ENCODE data around the gene RSRC1. TPM values are rescaled to one million over a fixed set of nuclear protein-coding genes. Genes with fewer than 3 reads are reported as not detected.

The RSRC1 gene
- total RNA-seq, 1 experiment from 2014 or later: 35.8 TPM

GRCh38 chr3:158483701-158484235 is 373.9 kb downstream of the RSRC1 start:
- no peaks in the 10 kb centered on the region for H3K36me3 Mint-ChIP-seq (ENCODE audit: insufficient read depth, unreplicated experiment)
- H3K4me1 Mint-ChIP-seq (ENCODE audit: insufficient read depth, unreplicated experiment): no peaks in the 10 kb centered on the region
- H3K4me3 Mint-ChIP-seq (ENCODE audit: unreplicated experiment): no peak overlapping the region
- BruUV-seq (replicated peaks): no TSS peak
- DNase-seq (ENCODE audit: unreplicated experiment): no peak
- POLR2A ChIA-PET: interaction anchor here (0.7 kb wide), 1 partner anchor 76 kb away, joined by 3 read pairs; no protein-coding TSS in a partner anchor
- no peak for TF ChIP-seq CTCF (IDR thresholded peaks at IDR 0.05; ENCODE audit: unreplicated experiment)
- H3K27me3 Mint-ChIP-seq (ENCODE audit: insufficient read depth, unreplicated experiment): no peaks in the 10 kb centered on the region
- H3K27ac Mint-ChIP-seq (ENCODE audit: low read depth, unreplicated experiment): no peak overlapping the region
- intact Hi-C loops (cut with micrococcal nuclease): no loop called here
- no peaks in the 10 kb centered on the region for H3K9me3 Mint-ChIP-seq (ENCODE audit: unreplicated experiment)
- CTCF ChIA-PET: interaction anchor here (0.7 kb wide), 2 partner anchors 217 to 933 kb away, joined by 3 read pairs; no protein-coding TSS in a partner anchor

- no peaks in the 10 kb centered on the region for H3K4me1 Mint-ChIP-seq (ENCODE audit: insufficient read depth, unreplicated experiment)
- ChIA-PET POLR2A (no interaction called here), CTCF (interaction anchor here (0.8 kb wide), 1 partner anchor 20 kb away, joined by 3 read pairs; no protein-coding TSS in a partner anchor)
- no peak for TF ChIP-seq CTCF (IDR thresholded peaks at IDR 0.05; ENCODE audit: unreplicated experiment)
- H3K4me3 Mint-ChIP-seq (ENCODE audit: unreplicated experiment): no peak overlapping the region
- no peaks in the 10 kb centered on the region for H3K36me3 Mint-ChIP-seq (ENCODE audit: insufficient read depth, unreplicated experiment)
- no TSS peak for BruUV-seq (replicated peaks)
- intact Hi-C loops (cut with micrococcal nuclease): no loop called here
- DNase-seq (ENCODE audit: unreplicated experiment): no peak
- H3K27ac Mint-ChIP-seq (ENCODE audit: low read depth, unreplicated experiment): no peak overlapping the region
- H3K27me3 Mint-ChIP-seq (ENCODE audit: insufficient read depth, unreplicated experiment): no peaks in the 10 kb centered on the region
- no peaks in the 10 kb centered on the region for H3K9me3 Mint-ChIP-seq (ENCODE audit: unreplicated experiment)
These were observed 376.3 kb downstream of the RSRC1 start for GRCh38 chr3:158486200-158486599.

- H3K27ac Mint-ChIP-seq (ENCODE audit: low read depth, unreplicated experiment): no peak overlapping the region
- no peaks in the 10 kb centered on the region for H3K4me1 Mint-ChIP-seq (ENCODE audit: insufficient read depth, unreplicated experiment)
- intact Hi-C loops (cut with micrococcal nuclease): no loop called here
- no peak for DNase-seq (ENCODE audit: unreplicated experiment)
- no peaks in the 10 kb centered on the region for H3K9me3 Mint-ChIP-seq (ENCODE audit: unreplicated experiment)
- H3K27me3 Mint-ChIP-seq (ENCODE audit: insufficient read depth, unreplicated experiment): no peaks in the 10 kb centered on the region
- no TSS peak for BruUV-seq (replicated peaks)
- POLR2A ChIA-PET: no interaction called here
- CTCF ChIA-PET: interaction anchor here (0.7 kb wide), 1 partner anchor 183 kb away, joined by 4 read pairs; no protein-coding TSS in a partner anchor
- no peak for TF ChIP-seq CTCF (IDR thresholded peaks at IDR 0.05; ENCODE audit: unreplicated experiment)
- no peaks in the 10 kb centered on the region for H3K36me3 Mint-ChIP-seq (ENCODE audit: insufficient read depth, unreplicated experiment)
- H3K4me3 Mint-ChIP-seq (ENCODE audit: unreplicated experiment): no peak overlapping the region
These were observed 378.8 kb downstream of the RSRC1 start for GRCh38 chr3:158488670-158489069.

- Mint-ChIP-seq H3K4me1 (ENCODE audit: insufficient read depth, unreplicated experiment) (no peaks in the 10 kb centered on the region), H3K27me3 (ENCODE audit: insufficient read depth, unreplicated experiment) (no peaks in the 10 kb centered on the region), H3K36me3 (ENCODE audit: insufficient read depth, unreplicated experiment) (no peaks in the 10 kb centered on the region), H3K4me3 (ENCODE audit: unreplicated experiment) (no peak overlapping the region), H3K27ac (ENCODE audit: low read depth, unreplicated experiment) (no peak overlapping the region), H3K9me3 (ENCODE audit: unreplicated experiment) (no peaks in the 10 kb centered on the region)
- TF ChIP-seq CTCF (IDR thresholded peaks at IDR 0.05; ENCODE audit: unreplicated experiment): no peak
- CTCF ChIA-PET: no interaction called here
- intact Hi-C loops (cut with micrococcal nuclease): no loop called here
- DNase-seq (ENCODE audit: unreplicated experiment): no peak
- POLR2A ChIA-PET: no interaction called here
- BruUV-seq (replicated peaks): no TSS peak
These were observed 379.3 kb downstream of the RSRC1 start for GRCh38 chr3:158489181-158489580.
